HepG2 (cell line): ENCODE data around the gene RGP1. TPM values are rescaled to one million over a fixed set of nuclear protein-coding genes. Genes with fewer than 3 reads are reported as not detected.
A peak's percentile ranks its signal among the peaks of the same experiment; 100 is the strongest.

ENCODE experiments used
- CENPT ChIP-seq: sonication (generic); formaldehyde crosslinking; IDR thresholded peaks from 2 replicates; pipeline ENCODE4 v1.8.0; 2022; ENCODE audit warnings: low read depth, mild to moderate bottlenecking, moderate library complexity, missing genetic modification reagents
- DMTF1 ChIP-seq: sonication (generic); formaldehyde crosslinking; IDR thresholded peaks from 2 replicates; pipeline ENCODE4 v1.4.0; 2020; ENCODE audit warnings: mild to moderate bottlenecking, missing genetic modification reagents
- FUBP1 ChIP-seq: sonication (generic); formaldehyde crosslinking; IDR thresholded peaks from 2 replicates; pipeline ENCODE4 v1.5.1; 2020; ENCODE audit warnings: missing genetic modification reagents, mild to moderate bottlenecking, borderline replicate concordance
- GMEB1 ChIP-seq: sonication (generic); formaldehyde crosslinking; IDR thresholded peaks from 2 replicates; pipeline ENCODE4 v1.5.1; 2020; ENCODE audit warnings: missing genetic modification reagents, mild to moderate bottlenecking, borderline replicate concordance
- GTF2F1 ChIP-seq: fragments of 150-350 bp; IDR thresholded peaks from 2 replicates; pipeline ENCODE4 v1.6.1; 2014; ENCODE audit warnings: low read length
- HNF1B ChIP-seq: sonication (generic); formaldehyde crosslinking; IDR thresholded peaks from 2 replicates; pipeline ENCODE4 v1.5.1; 2020; ENCODE audit warnings: mild to moderate bottlenecking, moderate library complexity, missing genetic modification reagents
- HOXA7 ChIP-seq: sonication (generic); formaldehyde crosslinking; IDR thresholded peaks from 2 replicates; pipeline ENCODE4 v1.8.1; 2022; ENCODE audit warnings: mild to moderate bottlenecking, missing genetic modification reagents, moderate library complexity
- KLF16 ChIP-seq, 2 experiments: sonication (generic) in 1 of 2; formaldehyde crosslinking in 1 of 2; IDR thresholded peaks; 2 replicates each; pipeline versions ENCODE4 v1.6.1 to v1.8.0; 2016 to 2023; ENCODE audit warnings: missing genetic modification reagents in 2 of 2, missing compliant biosample characterization in 1 of 2
- MYPOP ChIP-seq: sonication (generic); formaldehyde crosslinking; IDR thresholded peaks from 2 replicates; pipeline ENCODE4 v1.8.1; 2023; ENCODE audit warnings: mild to moderate bottlenecking, moderate library complexity, missing genetic modification reagents
- RXRA ChIP-seq: sonication (generic); formaldehyde crosslinking; IDR thresholded peaks from 2 replicates; pipeline ENCODE4 v1.5.1; 2020; ENCODE audit warnings: missing genetic modification reagents
- SIN3A ChIP-seq: IDR thresholded peaks from 2 replicates; pipeline ENCODE4 v1.6.1; 2011; ENCODE audit warnings: low read depth, mild to moderate bottlenecking, control low read depth, low read length, borderline replicate concordance
- SRSF4 ChIP-seq: fragments of 200-400 bp; formaldehyde crosslinking; IDR thresholded peaks from one replicate; pipeline ENCODE4 v1.6.1; 2018; ENCODE audit warnings: mild to moderate bottlenecking, low read depth, low read length, moderate library complexity; ENCODE audit not compliant: poor library complexity, severe bottlenecking
- ZFP82 ChIP-seq: sonication (generic); formaldehyde crosslinking; IDR thresholded peaks from 2 replicates; pipeline ENCODE4 v1.5.1; 2020; ENCODE audit warnings: mild to moderate bottlenecking, missing genetic modification reagents, borderline replicate concordance
- ZNF431 ChIP-seq: sonication (generic); formaldehyde crosslinking; IDR thresholded peaks from 2 replicates; pipeline ENCODE4 v1.9.0; 2022; ENCODE audit warnings: missing genetic modification reagents, low read depth, mild to moderate bottlenecking, borderline replicate concordance
- ZNF543 ChIP-seq: sonication (generic); formaldehyde crosslinking; IDR thresholded peaks from 2 replicates; pipeline ENCODE4 v1.4.0; 2020; ENCODE audit warnings: mild to moderate bottlenecking, missing genetic modification reagents
- ZNF784 ChIP-seq: sonication (generic); formaldehyde crosslinking; IDR thresholded peaks from 2 replicates; pipeline ENCODE4 v1.5.1; 2020; ENCODE audit warnings: missing genetic modification reagents, mild to moderate bottlenecking, borderline replicate concordance
- ZNF850 ChIP-seq: sonication (generic); formaldehyde crosslinking; conservative IDR thresholded peaks from 2 replicates; pipeline ENCODE4 v1.9.0; 2021; ENCODE audit warnings: mild to moderate bottlenecking, missing genetic modification reagents
- ZZZ3 ChIP-seq: sonication (generic); formaldehyde crosslinking; IDR thresholded peaks from 2 replicates; pipeline ENCODE4 v1.4.0; 2020; ENCODE audit warnings: missing genetic modification reagents, mild to moderate bottlenecking, borderline replicate concordance
- polyA plus RNA-seq, 8 experiments: library from polyadenylated mRNA; depleted of rRNA in 3 of 8; stranded (reverse) in 7 of 8; unstranded in 1 of 8; fragments of >200 nt; fragmentation: Illumina TruSeq in 4 of 8; extraction: Trizol in 4 of 8; gene quantifications; 2 replicates each; pipeline versions ENCODE4 v1.2.1 to v1.2.3, GENCODE V29; 2011 to 2016; ENCODE audit warnings: low read depth in 4 of 8, missing spikeins in 1 of 8, mixed read lengths in 1 of 8; ENCODE audit not compliant: insufficient read depth in 1 of 8
- total RNA-seq, 5 experiments: library from RNA; depleted of rRNA; stranded (reverse); fragments of >200 nt; fragmentation: Illumina TruSeq; extraction: Trizol; gene quantifications; 2 replicates each; pipeline ENCODE4 v1.2.3, GENCODE V29; 2016; ENCODE audit warnings: low read depth in 1 of 5

Gene RGP1
- total and polyA plus RNA-seq, 2 of the 13 experiments (the other 11 are each of a cell fraction or from before 2014, with no cell fraction given): 12.7 to 21.0 TPM

- TF ChIP-seq GMEB1 (CRISPR knock-in tag) (no peak), SRSF4 (no peak), DMTF1 (CRISPR knock-in tag) (no peak), CENPT (CRISPR knock-in tag) (no peak), ZNF784 (CRISPR knock-in tag) (no peak), ZNF543 (CRISPR knock-in tag) (no peak), ZZZ3 (CRISPR knock-in tag) (peak; percentile 27; the same call in 1 of the 2 replicates), ZNF850 (CRISPR knock-in tag) (no peak), ZFP82 (CRISPR knock-in tag) (no peak), FUBP1 (CRISPR knock-in tag) (no peak), HOXA7 (CRISPR knock-in tag) (no peak), ZNF431 (CRISPR knock-in tag) (no peak), SIN3A (0 out of 2 replicates have a peak, but pooled peaks have one; percentile 15), HNF1B (CRISPR knock-in tag) (no peak), MYPOP (CRISPR knock-in tag) (no peak), RXRA (CRISPR knock-in tag) (peak; percentile 46; the same call in 1 of the 2 replicates), KLF16 (CRISPR knock-in tag; IDR thresholded peaks at IDR 0.05) (no peak), GTF2F1 (no peak)
These were observed 17.5 kb upstream of the RGP1 start (continued) for GRCh38 chr9:35731415-35732184.
